Measurements from ENCODE around the gene COL23A1.

DNA sequence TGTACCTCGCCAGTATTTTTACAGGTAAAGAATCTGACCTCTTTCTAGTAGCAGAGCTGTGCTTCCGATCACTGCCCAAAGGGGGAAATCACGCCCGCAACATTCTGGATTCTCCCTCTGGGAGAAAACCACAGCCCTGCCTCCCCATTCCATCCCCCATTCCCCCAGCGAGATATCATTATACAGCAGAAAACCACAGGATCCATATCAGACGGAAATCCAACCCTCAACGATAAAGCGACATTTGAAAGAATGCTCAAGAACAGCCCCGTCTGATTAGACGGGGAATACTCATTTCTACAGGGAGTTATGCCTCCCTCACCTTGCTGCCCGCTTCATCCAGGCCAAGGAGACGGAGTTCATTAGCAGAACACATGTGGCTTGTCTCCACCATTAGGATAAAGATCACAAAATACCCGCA, 172.8 kb downstream of the COL23A1 start:
- TF ChIP-seq POLR2A (IDR thresholded peaks at IDR 0.05; ENCODE audit: low read length), result no peak
- no peak for TF ChIP-seq GATA1 (IDR thresholded peaks at IDR 0.05; ENCODE audit: low read depth, low read length)
